GM23248 (cell line): Measurements from ENCODE around the gene XPO1. TPM values are rescaled to one million over a fixed set of nuclear protein-coding genes. Genes with fewer than 3 reads are reported as not detected.

Source experiments
- DNase-seq: peaks from one replicate; pipeline ENCODE4 v3.0.0-alpha.2; 2015
- H2AFZ ChIP-seq: fragments of 200-600 bp; sonication (generic); 2 replicates; pipeline ENCODE4 v1.6.1; 2016; ENCODE audit warnings: antibody characterized with exemption
- H3F3A ChIP-seq: fragments of 200-600 bp; sonication (generic); 2 replicates; pipeline ENCODE4 v1.6.1; 2016; ENCODE audit warnings: mild to moderate bottlenecking, antibody characterized with exemption, mixed run types; ENCODE audit not compliant: insufficient read depth
- H3K27ac ChIP-seq: fragments of 200-600 bp; sonication (generic); 2 replicates; pipeline ENCODE4 v1.5.1; 2016; ENCODE audit warnings: mild to moderate bottlenecking
- H3K27me3 ChIP-seq: fragments of 200-600 bp; sonication (generic); replicated peaks from 2 replicates; pipeline ENCODE4 v1.6.1; 2016; ENCODE audit warnings: mild to moderate bottlenecking; ENCODE audit not compliant: insufficient read depth
- H3K36me3 ChIP-seq: fragments of 200-600 bp; sonication (generic); 2 replicates; pipeline ENCODE4 v1.6.1; 2016; ENCODE audit warnings: low read depth, mild to moderate bottlenecking
- H3K4me1 ChIP-seq: fragments of 200-600 bp; sonication (generic); 2 replicates; pipeline ENCODE4 v1.6.1; 2016; ENCODE audit warnings: mild to moderate bottlenecking; ENCODE audit not compliant: insufficient read depth
- H3K4me2 ChIP-seq: fragments of 200-600 bp; sonication (generic); one replicate; pipeline ENCODE4 v1.6.1; 2016; ENCODE audit warnings: mild to moderate bottlenecking; ENCODE audit not compliant: unreplicated experiment
- H3K4me3 ChIP-seq: fragments of 200-600 bp; sonication (generic); 2 replicates; pipeline ENCODE4 v1.5.1; 2016; ENCODE audit warnings: mild to moderate bottlenecking
- H3K79me2 ChIP-seq: fragments of 200-600 bp; sonication (generic); 2 replicates; pipeline ENCODE4 v1.6.1; 2016; ENCODE audit warnings: mild to moderate bottlenecking; ENCODE audit not compliant: insufficient read depth
- H3K9ac ChIP-seq: fragments of 200-600 bp; sonication (generic); 2 replicates; pipeline ENCODE4 v1.6.1; 2016; ENCODE audit warnings: mild to moderate bottlenecking
- H3K9me2 ChIP-seq: fragments of 200-600 bp; sonication (generic); 2 replicates; pipeline ENCODE4 v1.6.1; 2016; ENCODE audit warnings: mixed run types, mild to moderate bottlenecking, moderate library complexity; ENCODE audit not compliant: insufficient read depth
- H3K9me3 ChIP-seq: fragments of 200-600 bp; sonication (generic); one replicate; pipeline ENCODE4 v1.6.1; 2017; ENCODE audit warnings: low read depth
- H4K20me1 ChIP-seq: fragments of 200-600 bp; sonication (generic); 2 replicates; pipeline ENCODE4 v1.6.0; 2016; ENCODE audit not compliant: insufficient read depth
- EZH2 ChIP-seq: fragments of 200-600 bp; sonication (generic); IDR thresholded peaks from 2 replicates; pipeline ENCODE4 v1.6.1; 2018; ENCODE audit warnings: antibody characterized with exemption, mild to moderate bottlenecking; ENCODE audit not compliant: insufficient read depth, poor library complexity, severe bottlenecking
- EZH2phosphoT487 ChIP-seq: fragments of 200-600 bp; sonication (generic); IDR thresholded peaks from 2 replicates; pipeline ENCODE4 v1.6.1; 2018; ENCODE audit warnings: antibody characterized with exemption, moderate library complexity, mild to moderate bottlenecking, low read depth; ENCODE audit not compliant: insufficient read depth
- WGBS, 2 experiments: methylation state at CpG; one replicate each; pipeline ENCODE4 v1.1.6; 2015 to 2017; ENCODE audit warnings: low lambda C conversion rate in 2 of 2, low coverage in 1 of 2; ENCODE audit errors: missing lambda C conversion rate in 2 of 2; 5-methylcytosine and 5-hydroxymethylcytosine counted together
- in situ Hi-C: fragments of 300-500 bp; cut with MboI; formaldehyde crosslinking; loops from 2 replicates; pipeline ENCODE4 v1.15.0; 2020
- polyA plus RNA-seq: library from polyadenylated mRNA; unstranded; fragments of >200 nt; fragmentation: Nextera tagmentation; extraction: Ambion mirVana; gene quantifications from 2 replicates; pipeline ENCODE4 v1.2.1, GENCODE V29; 2016
- total RNA-seq: library from RNA; depleted of rRNA; stranded (reverse); fragments of >200 nt; shearing (Covaris generic); gene quantifications from 2 replicates; pipeline ENCODE4 v1.2.3, GENCODE V29; 2014

The XPO1 gene
- total and polyA plus RNA-seq, 2 experiments from 2014 or later: 52.3 to 104 TPM

GRCh38 chr2:61471905-61472805 lies 66.0 kb downstream of the XPO1 start:
- no peaks in the 10 kb centered on the region for H3K9me2 ChIP-seq
- H3K4me3 ChIP-seq: peak overlapping the region; percentile 95
- WGBS, 2 experiments: 39% methylated on average over 19 of the region's 19 CpGs
- H3K4me2 ChIP-seq: peak overlapping the region; percentile 90
- H3K9ac ChIP-seq: peak overlapping the region; percentile 99
- TF ChIP-seq EZH2phosphoT487 (no peak), EZH2 (no peak)
- no peaks in the 10 kb centered on the region for H3K27me3 ChIP-seq
- peak overlapping the region; percentile 96 for H3K27ac ChIP-seq
- H4K20me1 ChIP-seq: no peaks in the 10 kb centered on the region
- H3K4me1 ChIP-seq: peaks cover 16% of the 10 kb centered on the region
- in situ Hi-C loops: no loop called here
- no peaks in the 10 kb centered on the region for H3K9me3 ChIP-seq
- peaks cover 80% of the 10 kb centered on the region for H3K79me2 ChIP-seq
- H2AFZ ChIP-seq: peak overlapping the region; percentile 89
- peak; percentile 51 for DNase-seq
- H3K36me3 ChIP-seq: peaks cover 6% of the 10 kb centered on the region; the same call in 1 of the 2 replicates
- H3F3A ChIP-seq: peaks cover 47% of the 10 kb centered on the region

GRCh38 chr2:61470965-61471904 lies 66.9 kb downstream of the XPO1 start, which contains the start of gene USP34:
USP34 (minus strand) TSS chr2:61471087; CDS start chr2:61470692, 395 bp downstream.
- Histone ChIP-seq H3K9me2 (no peaks in the 10 kb centered on the region), H3K4me1 (peaks cover 16% of the 10 kb centered on the region), H3K4me2 (peak within 1 kb of the TSS; percentile 97), H3K9ac (peak within 1 kb of the TSS; percentile 99), H2AFZ (peak within 1 kb of the TSS; percentile 89), H3K36me3 (no peaks in the 10 kb centered on the region), H3K79me2 (peaks cover 80% of the 10 kb centered on the region), H3F3A (peaks cover 41% of the 10 kb centered on the region), H3K27me3 (no peaks in the 10 kb centered on the region), H3K9me3 (no peaks in the 10 kb centered on the region), H3K27ac (peak within 1 kb of the TSS; percentile 96), H4K20me1 (no peaks in the 10 kb centered on the region), H3K4me3 (peak within 1 kb of the TSS; percentile 95)
- 1% methylated on average over 47 to 77 of the region's 91 CpGs for WGBS, 2 experiments
- peak; percentile 98 for DNase-seq
- in situ Hi-C loops: no loop called here
- TF ChIP-seq EZH2 (no peak), EZH2phosphoT487 (no peak)

- DNase-seq: peak; percentile 88
These were observed 67.8 kb downstream of the XPO1 start for GRCh38 chr2:61470122-61470951.

More at GRCh38 chr2:61470122-61470951, 67.8 kb downstream of the XPO1 start:
- H3K9me3 ChIP-seq: no peaks in the 10 kb centered on the region
- in situ Hi-C loops: no loop called here
- H3K9ac ChIP-seq: peak overlapping the region; percentile 91
- H3K4me1 ChIP-seq: peaks cover 16% of the 10 kb centered on the region
- H3K9me2 ChIP-seq: no peaks in the 10 kb centered on the region
- H3F3A ChIP-seq: peaks cover 33% of the 10 kb centered on the region
- WGBS, 2 experiments: 1% methylated on average over 56 to 76 of the region's 94 CpGs
- peak overlapping the region; percentile 89 for H3K4me3 ChIP-seq
- TF ChIP-seq EZH2: no peak
- TF ChIP-seq EZH2phosphoT487: no peak
- peaks cover 2% of the 10 kb centered on the region; the same call in 1 of the 2 replicates for H4K20me1 ChIP-seq
- H3K27ac ChIP-seq: peak overlapping the region; percentile 66
- peak overlapping the region; percentile 73 for H2AFZ ChIP-seq
- H3K79me2 ChIP-seq: peaks cover 80% of the 10 kb centered on the region
- H3K4me2 ChIP-seq: peak overlapping the region; percentile 97
- H3K27me3 ChIP-seq: no peaks in the 10 kb centered on the region
- no peaks in the 10 kb centered on the region for H3K36me3 ChIP-seq
